ENCODE data around the gene PLPPR4.

GRCh38 chr1:99228153-99228552, 36.1 kb upstream of the PLPPR4 start:
- TF ChIP-seq POLR2AphosphoS5 (IDR thresholded peaks at IDR 0.05; ENCODE audit: low read depth) (no peak), CTCF (conservative IDR thresholded peaks at IDR 0.05; ENCODE audit: low read depth in 2 of 2) (no peak), EZH2 (IDR thresholded peaks at IDR 0.05; ENCODE audit: low read depth, unreplicated experiment) (no peak)

All from GM23338 (cell line).